ENCODE results near the gene DMC1. TPM values are rescaled to one million over a fixed set of nuclear protein-coding genes. Genes with fewer than 3 reads are reported as not detected.

The DMC1 gene
- total and polyA plus RNA-seq, 9 donors, result 0.82 to 12.2 (median 2.1) TPM

DNA sequence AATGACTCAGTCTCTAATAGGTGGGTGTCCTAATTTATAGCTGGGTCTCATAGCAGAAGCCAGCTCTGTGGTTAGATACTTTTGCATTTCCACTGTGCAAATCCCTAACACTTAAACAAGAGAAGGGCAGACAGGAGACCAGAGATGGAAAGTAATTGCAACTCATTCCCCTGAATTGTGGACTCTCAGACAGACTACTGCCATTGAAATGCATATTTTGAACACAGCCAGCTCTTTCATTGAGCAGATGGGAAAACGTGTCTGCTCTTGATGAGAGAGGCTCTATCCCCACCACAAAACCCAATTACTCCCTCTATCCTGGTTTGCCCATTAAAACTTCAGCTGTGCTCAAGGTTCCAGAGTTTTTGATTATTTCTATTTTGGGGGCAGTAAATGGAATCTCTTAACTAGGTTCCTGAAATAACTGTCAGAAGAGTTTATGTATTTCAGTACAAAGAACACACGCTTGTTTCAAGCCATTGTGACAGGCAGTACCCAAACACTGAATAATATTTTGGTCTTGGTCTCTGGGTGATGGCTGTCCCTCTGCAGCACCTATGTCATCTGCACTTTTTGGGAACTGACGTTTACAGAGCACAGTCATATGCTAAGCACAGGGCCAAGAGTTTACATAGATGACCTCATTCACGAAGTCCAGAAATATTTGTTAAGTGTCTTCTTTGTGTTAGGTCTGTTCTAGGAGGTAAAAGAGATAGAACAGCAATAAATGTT lies 44.5 kb upstream of the DMC1 start:
- DNase-seq, result no peak
- H3K9me3 ChIP-seq, result no peaks in the 10 kb centered on the region
- H3K27ac ChIP-seq, result no peak overlapping the region
- H3K4me1 ChIP-seq (ENCODE audit: insufficient read depth), result no peaks in the 10 kb centered on the region
- no peak overlapping the region for H3K4me3 ChIP-seq
- TF ChIP-seq POLR2A (IDR thresholded peaks at IDR 0.05) (no peak), EP300 (IDR thresholded peaks at IDR 0.05) (no peak)
- TF ChIP-seq, protein P1, sequence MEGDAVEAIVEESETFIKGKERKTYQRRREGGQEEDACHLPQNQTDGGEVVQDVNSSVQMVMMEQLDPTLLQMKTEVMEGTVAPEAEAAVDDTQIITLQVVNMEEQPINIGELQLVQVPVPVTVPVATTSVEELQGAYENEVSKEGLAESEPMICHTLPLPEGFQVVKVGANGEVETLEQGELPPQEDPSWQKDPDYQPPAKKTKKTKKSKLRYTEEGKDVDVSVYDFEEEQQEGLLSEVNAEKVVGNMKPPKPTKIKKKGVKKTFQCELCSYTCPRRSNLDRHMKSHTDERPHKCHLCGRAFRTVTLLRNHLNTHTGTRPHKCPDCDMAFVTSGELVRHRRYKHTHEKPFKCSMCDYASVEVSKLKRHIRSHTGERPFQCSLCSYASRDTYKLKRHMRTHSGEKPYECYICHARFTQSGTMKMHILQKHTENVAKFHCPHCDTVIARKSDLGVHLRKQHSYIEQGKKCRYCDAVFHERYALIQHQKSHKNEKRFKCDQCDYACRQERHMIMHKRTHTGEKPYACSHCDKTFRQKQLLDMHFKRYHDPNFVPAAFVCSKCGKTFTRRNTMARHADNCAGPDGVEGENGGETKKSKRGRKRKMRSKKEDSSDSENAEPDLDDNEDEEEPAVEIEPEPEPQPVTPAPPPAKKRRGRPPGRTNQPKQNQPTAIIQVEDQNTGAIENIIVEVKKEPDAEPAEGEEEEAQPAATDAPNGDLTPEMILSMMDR (IDR thresholded peaks at IDR 0.05), result no peak
- intact Hi-C loops (cut with DNase I), result no loop called here
- H3K27me3 ChIP-seq, result no peaks in the 10 kb centered on the region
- H3K36me3 ChIP-seq, result no peaks in the 10 kb centered on the region
- WGBS, 3 donors, result 62 to 68% (median 67%) methylated on average over 4 of the region's 4 CpGs

DNA sequence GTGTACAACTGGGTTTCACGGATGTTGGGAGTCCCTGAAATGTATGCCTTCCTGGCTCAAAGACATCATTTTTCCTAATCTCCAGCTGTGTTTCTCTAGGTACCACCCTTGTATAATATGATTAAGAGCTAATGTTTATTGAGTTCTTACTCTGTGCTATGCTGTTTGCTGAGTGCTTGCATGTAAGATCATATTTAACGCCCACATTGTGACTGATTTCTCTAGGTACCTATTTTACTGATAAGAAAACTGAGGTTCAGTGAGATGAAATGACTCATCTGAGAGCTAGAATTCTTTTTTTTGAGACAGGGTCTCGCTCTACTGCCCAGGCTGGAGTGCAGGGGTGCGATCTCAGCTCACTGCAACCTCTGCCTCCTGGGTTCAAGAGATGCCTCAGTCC lies 43.6 kb upstream of the DMC1 start:
- intact Hi-C loops (cut with DNase I), result no loop called here
- 90 to 94% (median 90%) methylated on average over 4 of the region's 4 CpGs for WGBS, 3 donors
- no peaks in the 10 kb centered on the region for H3K27me3 ChIP-seq
- no peak for DNase-seq
- H3K4me1 ChIP-seq (ENCODE audit: insufficient read depth), result no peaks in the 10 kb centered on the region
- no peaks in the 10 kb centered on the region for H3K9me3 ChIP-seq
- H3K36me3 ChIP-seq, result no peaks in the 10 kb centered on the region
- TF ChIP-seq EP300 (IDR thresholded peaks at IDR 0.05) (no peak), POLR2A (IDR thresholded peaks at IDR 0.05) (no peak)
- TF ChIP-seq, protein P1 (IDR thresholded peaks at IDR 0.05), result no peak
- no peak overlapping the region for H3K4me3 ChIP-seq
- no peak overlapping the region for H3K27ac ChIP-seq

DNA sequence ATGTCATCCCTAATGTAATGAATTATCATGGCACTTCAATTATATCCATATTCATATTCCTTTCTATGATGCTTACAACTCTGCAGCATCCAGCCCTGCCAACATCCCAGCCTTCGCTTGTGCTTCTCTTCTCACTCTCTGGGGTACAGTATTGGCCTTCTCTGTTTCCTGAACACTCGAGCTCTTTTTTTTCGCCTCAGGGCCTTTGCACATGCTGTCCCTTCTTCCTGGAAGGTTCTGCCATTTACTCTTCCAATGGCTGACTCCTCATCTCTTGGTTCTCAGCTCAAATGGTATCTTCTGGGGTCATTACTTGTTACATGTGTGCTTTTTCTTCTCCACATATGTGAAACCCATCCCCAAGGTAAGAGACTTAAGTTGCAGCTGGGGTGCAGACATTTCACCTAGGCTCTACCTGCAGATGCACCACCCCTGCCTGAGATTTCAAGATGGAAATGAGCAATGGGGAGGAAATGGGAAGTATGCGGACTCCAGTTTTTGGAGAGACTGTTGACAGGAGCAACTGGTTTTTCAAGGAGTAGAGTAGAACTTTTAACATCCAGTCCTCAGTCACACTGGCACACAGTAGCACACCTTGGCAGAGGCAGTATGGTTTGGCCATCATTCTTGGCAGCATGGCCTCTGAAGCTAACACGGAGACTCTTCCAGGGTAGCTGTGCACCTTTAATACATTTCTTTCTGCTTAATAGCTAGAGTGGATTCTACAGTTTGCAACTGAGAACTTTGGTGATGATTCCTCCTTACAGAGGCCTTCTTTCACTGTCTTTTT lies 42.4 kb upstream of the DMC1 start:
- TF ChIP-seq, protein P1 (IDR thresholded peaks at IDR 0.05), result no peak
- TF ChIP-seq EP300 (IDR thresholded peaks at IDR 0.05) (no peak), POLR2A (IDR thresholded peaks at IDR 0.05) (no peak)

DNA sequence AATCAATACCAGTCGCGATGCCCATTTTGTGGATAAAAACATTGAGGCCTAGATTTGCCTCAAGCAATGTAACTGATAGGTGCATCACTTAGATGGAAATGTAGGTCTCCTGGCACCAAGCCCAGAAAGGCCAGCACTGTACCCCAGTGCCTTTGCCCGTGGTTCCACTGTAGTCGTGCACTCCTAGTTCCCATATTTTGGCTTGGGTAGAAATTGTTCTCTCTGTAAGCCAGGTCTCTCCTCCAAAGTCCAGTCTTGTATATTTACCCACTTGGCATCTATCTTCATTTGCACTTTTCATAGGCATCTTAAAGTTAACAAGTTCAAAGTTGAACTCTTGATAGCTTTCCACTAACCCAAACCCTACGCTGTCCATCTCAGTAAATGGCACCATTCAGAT lies 41.6 kb upstream of the DMC1 start:
- WGBS, 3 donors, result 93 to 98% (median 97%) methylated on average over 5 of the region's 5 CpGs
- intact Hi-C loops (cut with DNase I), result no loop called here

More for the DNA sequence above, 42.4 kb upstream of the DMC1 start:
- Histone ChIP-seq H3K27me3 (no peaks in the 10 kb centered on the region), H3K9me3 (no peaks in the 10 kb centered on the region), H3K4me3 (no peak overlapping the region), H3K4me1 (ENCODE audit: insufficient read depth) (no peaks in the 10 kb centered on the region), H3K36me3 (no peaks in the 10 kb centered on the region), H3K27ac (no peak overlapping the region)
- WGBS, 3 donors, result 90 to 96% (median 93%) methylated on average over 5 of the region's 5 CpGs
- intact Hi-C loops (cut with DNase I), result no loop called here
- no peak for DNase-seq

More for the DNA sequence above, 41.6 kb upstream of the DMC1 start:
- H3K36me3 ChIP-seq, result no peaks in the 10 kb centered on the region
- H3K27ac ChIP-seq, result no peak overlapping the region
- TF ChIP-seq POLR2A (IDR thresholded peaks at IDR 0.05), result no peak
- TF ChIP-seq EP300 (IDR thresholded peaks at IDR 0.05), result no peak
- TF ChIP-seq, protein P1 (IDR thresholded peaks at IDR 0.05), result no peak
- H3K4me1 ChIP-seq (ENCODE audit: insufficient read depth), result no peaks in the 10 kb centered on the region
- no peak for DNase-seq
- H3K9me3 ChIP-seq, result no peaks in the 10 kb centered on the region
- no peak overlapping the region for H3K4me3 ChIP-seq
- H3K27me3 ChIP-seq, result no peaks in the 10 kb centered on the region

Data from ovary (tissue), 9 donors.